Measurements from ENCODE around the gene PSENEN. TPM values are rescaled to one million over a fixed set of nuclear protein-coding genes. Genes with fewer than 3 reads are reported as not detected.

Gene PSENEN
- total RNA-seq, 1 experiment from 2014 or later = 69.7 TPM

GRCh38 chr19:35743640-35744429 lies 1.6 kb upstream of the PSENEN start:
- Histone ChIP-seq H3T11ph (ENCODE audit: low read length) (no peak overlapping the region), H2BK15ac (ENCODE audit: low read depth, low read length) (no peak overlapping the region), H3K27me3 (ENCODE audit: insufficient read depth, low read length) (no peaks in the 10 kb centered on the region), H2BK12ac (ENCODE audit: insufficient read length, low read depth, low read length) (no peak overlapping the region), H3K9ac (ENCODE audit: extremely low read depth, insufficient read length, low read length) (no peak overlapping the region), H4K5ac (ENCODE audit: insufficient read length, low read depth, low read length) (no peak overlapping the region), H2AK5ac (ENCODE audit: insufficient read length, low read length) (no peak overlapping the region), H3K9me3 (ENCODE audit: control insufficient read depth, low read depth, low read length) (no peaks in the 10 kb centered on the region), H4K20me1 (ENCODE audit: control insufficient read depth, insufficient read depth, insufficient read length) (no peaks in the 10 kb centered on the region), H3K79me2 (ENCODE audit: insufficient read depth, low read length) (no peaks in the 10 kb centered on the region), H3K4me1 (ENCODE audit: insufficient read depth, low read length) (peaks cover 4% of the 10 kb centered on the region; the same call in 1 of the 2 replicates), H3K23ac (ENCODE audit: insufficient read length, low read depth, low read length) (no peak overlapping the region), H3K4me2 (ENCODE audit: insufficient read depth, insufficient read length, low read length) (peak overlapping the region; percentile 84), H3K79me1 (ENCODE audit: insufficient read depth, low read depth, low read length, poor library complexity, severe bottlenecking) (peaks cover 3% of the 10 kb centered on the region), H3K14ac (ENCODE audit: insufficient read depth, low read length) (no peak overlapping the region), H2BK120ac (ENCODE audit: low read depth, low read length, poor library complexity, severe bottlenecking) (no peak overlapping the region), H3K56ac (ENCODE audit: insufficient read length, low read depth, low read length) (no peak overlapping the region), H3K23me2 (ENCODE audit: insufficient read length, low read depth, low read length, poor library complexity, severe bottlenecking) (peaks cover 21% of the 10 kb centered on the region), H3K4ac (ENCODE audit: low read depth, low read length) (no peak overlapping the region), H4K8ac (replicated peaks; ENCODE audit: insufficient read length, low read depth, low read length) (no peak overlapping the region), H3K27ac (ENCODE audit: insufficient read length, low read depth, low read length) (no peak overlapping the region), H2BK5ac (ENCODE audit: insufficient read length, low read length) (no peak overlapping the region), H3K18ac (ENCODE audit: insufficient read length, low read depth, low read length) (no peak overlapping the region), H2BK20ac (ENCODE audit: low read depth, low read length, poor library complexity, severe bottlenecking) (no peak overlapping the region), H2AFZ (ENCODE audit: low read length) (no peak overlapping the region), H4K91ac (ENCODE audit: insufficient read length, low read depth, low read length) (no peak overlapping the region)
- peaks cover 23 to 38% of the 10 kb centered on the region in 2 experiments for H3K4me1 Mint-ChIP-seq
- no peak for DNase-seq
- H3K4me3 Mint-ChIP-seq = peak overlapping the region; percentile 96
- no CpG with 5 or more reads among the region's 19 CpGs for WGBS (ENCODE audit: extremely low coverage, insufficient read length, low lambda C conversion rate)
- H3K27me3 Mint-ChIP-seq (ENCODE audit: low read depth) = no peaks in the 10 kb centered on the region
- no peaks in the 10 kb centered on the region for H3K9me3 Mint-ChIP-seq
- TF ChIP-seq CTCF (conservative IDR thresholded peaks at IDR 0.05) = no peak
- H3K36me3 Mint-ChIP-seq (ENCODE audit: insufficient read depth in 1 of 3, low read depth in 3 of 3) = peaks cover 4 to 18% (median 5%) of the 10 kb centered on the region in 3 experiments; a peak in 5 of 7 replicates
- peak overlapping the region; percentile 65 to 100 (median 98); a peak in 3 of 7 replicates for H3K27ac Mint-ChIP-seq
